Measurements from ENCODE around the gene SLC38A5.

GRCh38 chrX:48489892-48490291, 19.8 kb upstream of the SLC38A5 start:
- TF ChIP-seq CTCF (conservative IDR thresholded peaks at IDR 0.05 in 1 of 2, IDR thresholded peaks at IDR 0.05 in 1 of 2; ENCODE audit: low read depth in 1 of 2, low read length in 2 of 2) (no peak), EZH2 (IDR thresholded peaks at IDR 0.05; ENCODE audit: low read length, missing control alignments) (no peak)
